DOHH2 (cell line): Measurements from ENCODE around the gene C15orf40.
"Not testable (repeated sequence)": the region's sequence is repeated elsewhere in the genome, so short reads cannot be mapped to it uniquely, and the experiment has no call there.

Experiments used
- H3F3A ChIP-seq: fragments of 200-600 bp; sonication (generic), shearing (Covaris generic); 2 replicates; pipeline ENCODE4 v1.6.0; 2016; ENCODE audit warnings: antibody characterized with exemption, mild to moderate bottlenecking; ENCODE audit not compliant: control insufficient read depth, insufficient read depth
- H3K27ac ChIP-seq: fragments of 200-600 bp; sonication (generic); 2 replicates; pipeline ENCODE4 v1.5.1; 2014; ENCODE audit warnings: low read depth, mild to moderate bottlenecking, low read length, moderate library complexity
- H3K27me3 ChIP-seq: fragments of 200-600 bp; sonication (generic); 2 replicates; pipeline ENCODE4 v1.6.1; 2014; ENCODE audit warnings: mild to moderate bottlenecking, low read length, mixed read lengths; ENCODE audit not compliant: control insufficient read depth
- H3K36me3 ChIP-seq: fragments of 200-600 bp; sonication (generic); 2 replicates; pipeline ENCODE4 v1.6.1; 2014; ENCODE audit warnings: mild to moderate bottlenecking, low read length, moderate library complexity, mixed read lengths; ENCODE audit not compliant: control insufficient read depth
- H3K4me1 ChIP-seq: fragments of 200-600 bp; sonication (generic); 2 replicates; pipeline ENCODE4 v1.6.1; 2014; ENCODE audit warnings: mild to moderate bottlenecking, low read length, mixed read lengths; ENCODE audit not compliant: control insufficient read depth
- H3K4me2 ChIP-seq: fragments of 200-600 bp; sonication (generic); 2 replicates; pipeline ENCODE4 v1.6.0; 2014; ENCODE audit warnings: mild to moderate bottlenecking, low read length, moderate library complexity
- H3K4me3 ChIP-seq: fragments of 200-600 bp; sonication (generic); 2 replicates; pipeline ENCODE4 v1.5.1; 2014; ENCODE audit warnings: mild to moderate bottlenecking, low read length, mixed read lengths
- H3K79me2 ChIP-seq: fragments of 200-600 bp; sonication (generic); 2 replicates; pipeline ENCODE4 v1.6.1; 2014; ENCODE audit warnings: mild to moderate bottlenecking, low read length, mixed read lengths; ENCODE audit not compliant: control insufficient read depth
- H3K9me2 ChIP-seq: fragments of 200-600 bp; sonication (generic); replicated peaks from 2 replicates; pipeline ENCODE4 v1.6.1; 2014; ENCODE audit warnings: mild to moderate bottlenecking, low read length, mixed read lengths; ENCODE audit not compliant: control insufficient read depth
- H3K9me3 ChIP-seq: fragments of 200-600 bp; sonication (generic); 2 replicates; pipeline ENCODE4 v1.6.1; 2014; ENCODE audit warnings: antibody characterized with exemption, low read length, mixed read lengths; ENCODE audit not compliant: control insufficient read depth, insufficient read depth
- H4K20me1 ChIP-seq: fragments of 200-600 bp; sonication (generic); 2 replicates; pipeline ENCODE4 v1.6.0; 2014; ENCODE audit warnings: low read depth, mild to moderate bottlenecking, antibody characterized with exemption, low read length, moderate library complexity; ENCODE audit not compliant: control insufficient read depth, insufficient read depth
- EZH2phosphoT487 ChIP-seq: fragments of 200-600 bp; sonication (generic); IDR thresholded peaks from 2 replicates; pipeline ENCODE4 v1.6.1; 2017; ENCODE audit warnings: borderline replicate concordance, mild to moderate bottlenecking, antibody characterized with exemption, low read length, moderate library complexity, mixed read lengths
- TF ChIP-seq, protein P1 (sequence below): fragments of 200-600 bp; sonication (generic); IDR thresholded peaks from one replicate; pipeline ENCODE4 v1.5.1; 2014; ENCODE audit warnings: antibody characterized with exemption, mild to moderate bottlenecking, low read depth, low read length; ENCODE audit not compliant: poor library complexity, severe bottlenecking

C15orf40 gene

DNA sequence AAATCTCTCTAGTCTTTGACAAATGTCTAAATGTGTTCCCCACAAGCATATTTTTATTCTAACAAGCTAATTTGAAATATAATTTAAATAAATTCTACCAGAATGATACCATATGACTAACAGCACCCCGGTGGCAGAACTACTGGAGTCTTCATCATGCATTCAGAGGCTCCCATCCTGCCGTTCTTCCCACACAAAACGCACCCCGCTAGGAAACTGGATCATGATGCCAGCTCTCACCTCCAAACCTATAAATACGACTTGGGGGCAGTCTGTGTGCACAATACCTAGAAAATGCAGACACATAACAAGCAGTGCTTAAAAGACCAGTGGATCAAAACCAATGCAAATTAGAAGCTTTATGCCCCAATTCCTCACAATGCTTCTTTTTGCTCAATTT is 67.4 kb downstream of the C15orf40 start:
- no peak overlapping the region for H3K4me2 ChIP-seq

GRCh38 chr15:82943176-82943575 is 68.3 kb downstream of the C15orf40 start:
- Histone ChIP-seq H3K9me3 (no peaks in the 10 kb centered on the region), H3K4me2 (no peak overlapping the region), H3F3A (no peaks in the 10 kb centered on the region), H3K4me3 (no peak overlapping the region), H3K9me2 (no peaks in the 10 kb centered on the region), H3K79me2 (no peaks in the 10 kb centered on the region), H3K27me3 (peaks cover 23% of the 10 kb centered on the region), H3K4me1 (peaks cover 13% of the 10 kb centered on the region), H3K27ac (no peak overlapping the region), H4K20me1 (no peaks in the 10 kb centered on the region), H3K36me3 (no peaks in the 10 kb centered on the region)
- TF ChIP-seq, protein P1, sequence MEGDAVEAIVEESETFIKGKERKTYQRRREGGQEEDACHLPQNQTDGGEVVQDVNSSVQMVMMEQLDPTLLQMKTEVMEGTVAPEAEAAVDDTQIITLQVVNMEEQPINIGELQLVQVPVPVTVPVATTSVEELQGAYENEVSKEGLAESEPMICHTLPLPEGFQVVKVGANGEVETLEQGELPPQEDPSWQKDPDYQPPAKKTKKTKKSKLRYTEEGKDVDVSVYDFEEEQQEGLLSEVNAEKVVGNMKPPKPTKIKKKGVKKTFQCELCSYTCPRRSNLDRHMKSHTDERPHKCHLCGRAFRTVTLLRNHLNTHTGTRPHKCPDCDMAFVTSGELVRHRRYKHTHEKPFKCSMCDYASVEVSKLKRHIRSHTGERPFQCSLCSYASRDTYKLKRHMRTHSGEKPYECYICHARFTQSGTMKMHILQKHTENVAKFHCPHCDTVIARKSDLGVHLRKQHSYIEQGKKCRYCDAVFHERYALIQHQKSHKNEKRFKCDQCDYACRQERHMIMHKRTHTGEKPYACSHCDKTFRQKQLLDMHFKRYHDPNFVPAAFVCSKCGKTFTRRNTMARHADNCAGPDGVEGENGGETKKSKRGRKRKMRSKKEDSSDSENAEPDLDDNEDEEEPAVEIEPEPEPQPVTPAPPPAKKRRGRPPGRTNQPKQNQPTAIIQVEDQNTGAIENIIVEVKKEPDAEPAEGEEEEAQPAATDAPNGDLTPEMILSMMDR: no peak
- no peak for TF ChIP-seq EZH2phosphoT487

More for the DNA sequence above, 67.4 kb downstream of the C15orf40 start:
- H3K4me3 ChIP-seq: no peak overlapping the region
- H3K27me3 ChIP-seq: peaks cover 28% of the 10 kb centered on the region
- H3K9me3 ChIP-seq: no peaks in the 10 kb centered on the region
- H3K4me1 ChIP-seq: peaks cover 13% of the 10 kb centered on the region
- H4K20me1 ChIP-seq: no peaks in the 10 kb centered on the region
- TF ChIP-seq, protein P1: no peak
- no peak for TF ChIP-seq EZH2phosphoT487
- no peaks in the 10 kb centered on the region for H3K36me3 ChIP-seq
- H3K79me2 ChIP-seq: no peaks in the 10 kb centered on the region
- H3K9me2 ChIP-seq: no peaks in the 10 kb centered on the region
- H3K27ac ChIP-seq: no peak overlapping the region
- H3F3A ChIP-seq: no peaks in the 10 kb centered on the region

DNA sequence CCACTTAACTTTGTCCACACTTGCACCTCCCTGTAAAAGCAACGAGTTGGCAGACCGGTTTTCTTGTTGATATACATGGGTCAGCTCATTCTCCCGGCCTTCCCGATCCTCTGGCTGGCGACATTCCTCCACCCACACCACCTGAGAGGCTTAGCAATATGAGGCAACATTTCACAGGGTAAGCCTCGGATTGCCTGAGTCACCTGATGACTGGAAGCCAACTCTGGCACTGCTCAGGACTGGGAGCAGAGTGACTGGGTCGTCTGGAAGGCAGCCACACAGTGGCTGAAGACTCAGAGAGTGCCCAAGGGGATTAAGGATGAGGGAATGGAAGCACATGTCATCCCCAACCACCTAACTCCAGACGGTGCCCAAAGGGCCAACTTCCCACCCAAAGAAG is 68.7 kb downstream of the C15orf40 start:
- peaks cover 22% of the 10 kb centered on the region for H3K27me3 ChIP-seq
- H3K9me2 ChIP-seq: no peaks in the 10 kb centered on the region
- no peak overlapping the region for H3K27ac ChIP-seq
- H3K4me2 ChIP-seq: no peak overlapping the region
- no peaks in the 10 kb centered on the region for H3F3A ChIP-seq
- H3K4me3 ChIP-seq: no peak overlapping the region
- TF ChIP-seq, protein P1: no peak
- no peak for TF ChIP-seq EZH2phosphoT487
- no peaks in the 10 kb centered on the region for H3K9me3 ChIP-seq
- H3K4me1 ChIP-seq: peaks cover 13% of the 10 kb centered on the region
- H3K36me3 ChIP-seq: no peaks in the 10 kb centered on the region
- H3K79me2 ChIP-seq: no peaks in the 10 kb centered on the region
- H4K20me1 ChIP-seq: no peaks in the 10 kb centered on the region

DNA sequence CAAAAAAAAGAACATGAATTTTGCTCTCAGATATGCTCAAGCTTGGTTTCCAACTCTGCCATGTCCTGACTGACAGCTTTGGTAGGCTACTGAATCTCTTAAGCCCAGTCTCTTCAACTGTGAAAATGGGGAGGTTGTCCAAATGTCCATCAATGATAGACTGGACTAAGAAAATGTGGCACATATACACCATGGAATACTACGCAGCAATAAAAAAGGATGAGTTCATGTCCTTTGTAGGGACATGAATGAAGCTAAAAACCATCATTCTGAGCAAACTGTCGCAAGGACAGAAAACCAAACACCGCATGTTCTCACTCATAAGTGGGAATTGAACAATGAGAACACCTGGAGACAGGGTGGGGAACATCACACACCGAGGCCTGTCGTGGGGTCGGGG is 71.8 kb downstream of the C15orf40 start:
- not testable (repeated sequence) for H3K4me3 ChIP-seq, H3K36me3 ChIP-seq, H3K9me3 ChIP-seq, H3K4me1 ChIP-seq, H4K20me1 ChIP-seq, H3F3A ChIP-seq, H3K27me3 ChIP-seq, H3K79me2 ChIP-seq, H3K27ac ChIP-seq, H3K9me2 ChIP-seq, H3K4me2 ChIP-seq
